ENCODE results near the gene PCDHGA10.
"Not testable (repeated sequence)": the region's sequence is repeated elsewhere in the genome, so short reads cannot be mapped to it uniquely, and the experiment has no call there.

PCDHGA10 gene

GRCh38 chr5:141392429-141393198 lies 20.2 kb upstream of the PCDHGA10 start, which contains the start of gene PCDHGA8:
PCDHGA8 (plus strand) TSS chr5:141392633; CDS start chr5:141392814, 181 bp downstream.
- TF ChIP-seq CTCF (IDR thresholded peaks at IDR 0.05; ENCODE audit: insufficient read depth, low read length, poor library complexity, severe bottlenecking): no peak
- no peaks in the 10 kb centered on the region for H3K27me3 ChIP-seq (replicated peaks; ENCODE audit: control insufficient read depth, insufficient read depth, low read length)
- H3K36me3 ChIP-seq (ENCODE audit: control insufficient read depth, insufficient read depth, low read length): no peaks in the 10 kb centered on the region
- H3K4me3 ChIP-seq (replicated peaks; ENCODE audit: low read depth, low read length): no peak within 1 kb of the TSS
- DNase-seq (ENCODE audit: extremely low read depth, insufficient read length): no peak

- DNase-seq (ENCODE audit: extremely low read depth, insufficient read length): no peak
- H3K27me3 ChIP-seq (replicated peaks; ENCODE audit: control insufficient read depth, insufficient read depth, low read length): no peaks in the 10 kb centered on the region
- TF ChIP-seq CTCF (IDR thresholded peaks at IDR 0.05; ENCODE audit: insufficient read depth, low read length, poor library complexity, severe bottlenecking): no peak
- no peaks in the 10 kb centered on the region for H3K36me3 ChIP-seq (ENCODE audit: control insufficient read depth, insufficient read depth, low read length)
- H3K4me3 ChIP-seq (replicated peaks; ENCODE audit: low read depth, low read length): no peak overlapping the region
These were observed 19.5 kb upstream of the PCDHGA10 start for GRCh38 chr5:141393267-141393666.

- not testable (repeated sequence) for H3K4me3 ChIP-seq (replicated peaks; ENCODE audit: low read depth, low read length); DNase-seq (ENCODE audit: extremely low read depth, insufficient read length); H3K27me3 ChIP-seq (replicated peaks; ENCODE audit: control insufficient read depth, insufficient read depth, low read length); H3K36me3 ChIP-seq (ENCODE audit: control insufficient read depth, insufficient read depth, low read length)
These were observed 18.2 kb upstream of the PCDHGA10 start for GRCh38 chr5:141394401-141395187.

GRCh38 chr5:141397756-141398551 lies 14.8 kb upstream of the PCDHGA10 start, which contains the start of gene PCDHGB5:
PCDHGB5 (plus strand) TSS chr5:141397947; CDS start chr5:141398128, 181 bp downstream.
- peak; percentile 17 for TF ChIP-seq CTCF (IDR thresholded peaks at IDR 0.05; ENCODE audit: insufficient read depth, low read length, poor library complexity, severe bottlenecking)
- H3K36me3 ChIP-seq (ENCODE audit: control insufficient read depth, insufficient read depth, low read length); H3K4me3 ChIP-seq (replicated peaks; ENCODE audit: low read depth, low read length); H3K27me3 ChIP-seq (replicated peaks; ENCODE audit: control insufficient read depth, insufficient read depth, low read length): not testable (repeated sequence)
- DNase-seq (ENCODE audit: extremely low read depth, insufficient read length): peak; percentile 37

GRCh38 chr5:141398608-141399007 lies 14.2 kb upstream of the PCDHGA10 start:
- no peak for TF ChIP-seq CTCF (IDR thresholded peaks at IDR 0.05; ENCODE audit: insufficient read depth, low read length, poor library complexity, severe bottlenecking)
- no peaks in the 10 kb centered on the region for H3K27me3 ChIP-seq (replicated peaks; ENCODE audit: control insufficient read depth, insufficient read depth, low read length)
- H3K4me3 ChIP-seq (replicated peaks; ENCODE audit: low read depth, low read length): no peak overlapping the region
- DNase-seq (ENCODE audit: extremely low read depth, insufficient read length): no peak
- no peaks in the 10 kb centered on the region for H3K36me3 ChIP-seq (ENCODE audit: control insufficient read depth, insufficient read depth, low read length)

All from GM06990 (cell line).